ENCODE data around the gene NTHL1. TPM values are rescaled to one million over a fixed set of nuclear protein-coding genes. Genes with fewer than 3 reads are reported as not detected.

Gene NTHL1
- total and polyA plus RNA-seq, 2 of the 13 experiments (the other 11 are each of a cell fraction or from before 2014, with no cell fraction given) = 47.5 to 64.9 TPM

DNA sequence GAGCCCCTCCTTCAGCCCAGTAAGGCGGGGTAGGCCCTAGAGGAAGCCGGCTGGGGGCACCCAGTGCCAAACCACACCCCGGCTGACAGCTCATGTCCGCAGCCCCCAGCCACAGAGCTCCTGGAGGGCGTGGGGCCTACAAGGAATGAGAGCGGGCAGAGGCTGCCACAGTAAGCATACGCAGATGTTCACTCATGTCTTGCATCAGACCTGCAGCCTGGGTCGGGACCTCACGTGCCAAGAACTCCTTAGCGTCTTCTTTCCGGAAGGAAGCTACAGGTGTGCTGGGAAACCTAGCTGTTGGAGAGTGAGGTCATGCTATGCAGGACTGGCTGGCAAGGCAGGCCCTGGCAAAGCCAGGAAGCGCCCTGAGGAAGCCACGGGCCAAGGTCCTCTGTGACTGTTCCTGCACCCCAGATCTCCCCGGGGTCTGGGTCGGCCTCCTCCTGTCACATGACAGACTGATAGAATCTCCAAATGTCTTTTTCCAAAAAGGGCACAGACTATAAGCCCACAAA, 39.6 kb downstream of the NTHL1 start:
- Histone ChIP-seq H2AFZ (ENCODE audit: low read length) (no peak overlapping the region), H3K9ac (ENCODE audit: insufficient read depth, low read depth, low read length) (peak overlapping the region; percentile 93), H3K9me3 (ENCODE audit: low read length) (no peaks in the 10 kb centered on the region), H3K36me3 (replicated peaks in 1 of 2; ENCODE audit: control insufficient read depth in 1 of 2, insufficient read depth in 2 of 2, low read length in 2 of 2) (peaks cover 3 to 4% of the 10 kb centered on the region in 2 experiments; a peak in 2 of 5 replicates), H3K79me2 (ENCODE audit: insufficient read depth, low read length) (peaks cover 52% of the 10 kb centered on the region), H3K4me1 (ENCODE audit: insufficient read depth, low read length) (peaks cover 67% of the 10 kb centered on the region), H4K20me1 (ENCODE audit: insufficient read depth, low read length) (peaks cover 18% of the 10 kb centered on the region; the same call in 1 of the 2 replicates), H3K27me3 (ENCODE audit: control insufficient read depth in 1 of 2, insufficient read depth in 2 of 2, low read length in 2 of 2) (no peaks in the 10 kb centered on the region), H3K4me2 (ENCODE audit: low read depth, low read length) (peak overlapping the region; percentile 83), H3K4me3 (replicated peaks in 1 of 3; ENCODE audit: insufficient read depth in 1 of 3, low read depth in 2 of 3, low read length in 3 of 3) (peak overlapping the region; percentile 76 to 81 (median 79)), H3K27ac (ENCODE audit: extremely low read length, insufficient read depth, low read length) (no peak overlapping the region)
- POLR2A ChIA-PET = interaction anchor here (1.0 to 2.1 kb wide), 15 partner anchors 8 to 242 kb away, joined by 3 to 16 read pairs (median 5); partner anchors contain the start of genes GFER, NHERF2, RPS2 and TRAF7
- CTCF ChIA-PET (ENCODE audit: low intra/inter-chr PET ratio, low total read pairs) = interaction anchor here (1.4 kb wide), 1 partner anchor 133 kb away, joined by 4 read pairs; no protein-coding TSS in a partner anchor
- WGBS (ENCODE audit: low lambda C conversion rate) = 51% methylated on average over 12 of the region's 15 CpGs
- no peak for FAIRE-seq
- TSS peak; percentile 80 for BruUV-seq (replicated peaks)
- in situ Hi-C loops (cut with HindIII; ENCODE audit: extremely low pct_ligation_motif_present, low pct_unique_long_range_greater_than_20kb) = no loop called here
- DNase-seq (ENCODE audit: low spot score) = no peak
- ATAC-seq = no peak
- intact Hi-C loops (cut with micrococcal nuclease; ENCODE audit: unreplicated experiment) = no loop called here
- TF ChIP-seq PITX1 (CRISPR knock-in tag; IDR thresholded peaks at IDR 0.05) (0 out of 2 replicates have a peak, but pooled peaks have one; percentile 4), NFATC3 (CRISPR knock-in tag; IDR thresholded peaks at IDR 0.05) (no peak), ZBTB38 (CRISPR knock-in tag; IDR thresholded peaks at IDR 0.05) (0 out of 2 replicates have a peak, but pooled peaks have one; percentile 17), ZNF335 (CRISPR knock-in tag; IDR thresholded peaks at IDR 0.05) (no peak), BHLHE40 (IDR thresholded peaks at IDR 0.05; ENCODE audit: low read length) (0 out of 2 replicates have a peak, but pooled peaks have one; percentile 42), ZNF775 (CRISPR knock-in tag; IDR thresholded peaks at IDR 0.05; ENCODE audit: borderline replicate concordance) (no peak), ZNF350 (CRISPR knock-in tag; IDR thresholded peaks at IDR 0.05; ENCODE audit: borderline replicate concordance, low read depth) (0 out of 2 replicates have a peak, but pooled peaks have one; percentile 19)
- TF ChIP-seq, protein P1, sequence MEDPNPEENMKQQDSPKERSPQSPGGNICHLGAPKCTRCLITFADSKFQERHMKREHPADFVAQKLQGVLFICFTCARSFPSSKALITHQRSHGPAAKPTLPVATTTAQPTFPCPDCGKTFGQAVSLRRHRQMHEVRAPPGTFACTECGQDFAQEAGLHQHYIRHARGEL (CRISPR knock-in tag; IDR thresholded peaks at IDR 0.05) = no peak
